RWPE1 (cell line): ENCODE results near the gene HPSE.

Experiments used
- CTCF ChIA-PET: fragments of 350-600 bp; sonication (Branson Sonifier 250); formaldehyde crosslinking; extraction: SDS; loops from one replicate; lab custom pipeline; 2021; lab: Yijun Ruan, JAX
- POLR2A ChIA-PET: fragments of 400-600 bp; formaldehyde crosslinking; extraction: SDS; loops from one replicate; lab custom pipeline; 2020; ENCODE audit warnings: antibody characterized with exemption; ENCODE audit not compliant: low non-redundant PET; lab: Yijun Ruan, JAX
- DNase-seq: peaks from one replicate; pipeline ENCODE4 v3.0.0; 2012; ENCODE audit warnings: low spot score
- H3K27ac ChIP-seq: fragments of 450-650 bp; 2 replicates; pipeline ENCODE4 v1.5.1; 2017
- TF ChIP-seq, protein P1 (sequence below): fragments of 450-650 bp; conservative IDR thresholded peaks from 2 replicates; pipeline ENCODE4 v1.5.1; 2017; ENCODE audit warnings: low read depth, mild to moderate bottlenecking

The HPSE gene

GRCh38 chr4:83360018-83360417 lies 25.4 kb upstream of the HPSE start:
- CTCF ChIA-PET: no interaction called here
- POLR2A ChIA-PET: no interaction called here
- TF ChIP-seq, protein P1, sequence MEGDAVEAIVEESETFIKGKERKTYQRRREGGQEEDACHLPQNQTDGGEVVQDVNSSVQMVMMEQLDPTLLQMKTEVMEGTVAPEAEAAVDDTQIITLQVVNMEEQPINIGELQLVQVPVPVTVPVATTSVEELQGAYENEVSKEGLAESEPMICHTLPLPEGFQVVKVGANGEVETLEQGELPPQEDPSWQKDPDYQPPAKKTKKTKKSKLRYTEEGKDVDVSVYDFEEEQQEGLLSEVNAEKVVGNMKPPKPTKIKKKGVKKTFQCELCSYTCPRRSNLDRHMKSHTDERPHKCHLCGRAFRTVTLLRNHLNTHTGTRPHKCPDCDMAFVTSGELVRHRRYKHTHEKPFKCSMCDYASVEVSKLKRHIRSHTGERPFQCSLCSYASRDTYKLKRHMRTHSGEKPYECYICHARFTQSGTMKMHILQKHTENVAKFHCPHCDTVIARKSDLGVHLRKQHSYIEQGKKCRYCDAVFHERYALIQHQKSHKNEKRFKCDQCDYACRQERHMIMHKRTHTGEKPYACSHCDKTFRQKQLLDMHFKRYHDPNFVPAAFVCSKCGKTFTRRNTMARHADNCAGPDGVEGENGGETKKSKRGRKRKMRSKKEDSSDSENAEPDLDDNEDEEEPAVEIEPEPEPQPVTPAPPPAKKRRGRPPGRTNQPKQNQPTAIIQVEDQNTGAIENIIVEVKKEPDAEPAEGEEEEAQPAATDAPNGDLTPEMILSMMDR: no peak
- H3K27ac ChIP-seq: no peak overlapping the region
- no peak for DNase-seq

DNA sequence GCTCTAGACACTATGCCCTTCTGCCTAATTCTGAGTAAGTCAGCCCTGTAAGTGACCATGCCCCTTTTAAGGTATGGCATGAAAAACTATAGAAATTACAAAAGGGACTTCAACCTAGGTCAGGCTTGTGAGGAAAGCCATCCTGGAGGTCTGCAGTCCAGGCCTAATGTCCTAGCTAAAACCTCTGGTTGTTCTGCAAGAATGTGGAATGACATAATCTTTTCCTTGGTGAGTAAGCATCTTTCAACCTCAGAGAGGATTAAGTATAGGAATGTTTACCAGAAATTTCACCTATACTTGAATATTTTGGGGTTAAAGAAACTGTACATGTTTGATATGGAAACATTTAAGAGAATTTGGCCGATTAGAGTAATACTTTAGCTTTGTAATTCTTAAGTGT lies 23.8 kb upstream of the HPSE start:
- ChIA-PET POLR2A (no interaction called here), CTCF (interaction anchor here (0.7 kb wide), 1 partner anchor 60 kb away, joined by 3 read pairs; no protein-coding TSS in a partner anchor)
- peak; percentile 64 for DNase-seq
- no peak overlapping the region for H3K27ac ChIP-seq
- TF ChIP-seq, protein P1: no peak

- ChIA-PET POLR2A (interaction anchor here (0.6 kb wide), 1 partner anchor 99 kb away, joined by 3 read pairs; the partner anchor contains the start of genes HELQ and MRPS18C), CTCF (interaction anchor here (0.7 kb wide), 1 partner anchor 21 kb away, joined by 8 read pairs; no protein-coding TSS in a partner anchor)
- TF ChIP-seq, protein P1: no peak
- peak overlapping the region; percentile 84 for H3K27ac ChIP-seq
- peak; percentile 66 for DNase-seq
Observed at GRCh38 chr4:83356899-83357661, 22.4 kb upstream of the HPSE start.

- CTCF ChIA-PET: no interaction called here
- TF ChIP-seq, protein P1: no peak
- DNase-seq: no peak
- POLR2A ChIA-PET: no interaction called here
- no peak overlapping the region for H3K27ac ChIP-seq
Observed at GRCh38 chr4:83353516-83353915, 18.9 kb upstream of the HPSE start.

GRCh38 chr4:83348074-83348473 lies 13.4 kb upstream of the HPSE start:
- no peak for DNase-seq
- CTCF ChIA-PET: no interaction called here
- POLR2A ChIA-PET: no interaction called here
- no peak overlapping the region for H3K27ac ChIP-seq
- TF ChIP-seq, protein P1: no peak

DNA sequence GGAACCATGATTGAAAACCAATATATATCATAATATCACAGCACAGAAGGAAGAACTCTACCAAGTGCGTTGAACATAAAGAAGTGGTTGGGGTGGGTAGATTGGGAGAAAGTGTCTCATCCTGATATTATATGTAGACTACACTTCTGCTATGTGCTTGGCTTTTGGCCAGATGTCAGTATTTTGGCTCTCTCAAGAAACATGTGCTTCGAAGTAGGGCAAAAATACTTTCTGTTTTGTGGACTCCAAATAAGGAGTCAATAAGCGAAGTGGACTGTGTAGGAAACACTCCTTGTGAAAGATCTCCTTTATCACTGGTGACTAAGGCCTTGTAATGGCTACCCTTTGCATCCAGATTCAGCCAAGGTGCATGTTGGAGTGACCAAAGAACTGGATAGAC lies 7.8 kb upstream of the HPSE start:
- H3K27ac ChIP-seq: no peak overlapping the region
- POLR2A ChIA-PET: no interaction called here
- CTCF ChIA-PET: no interaction called here
- no peak for DNase-seq
- TF ChIP-seq, protein P1: no peak
